Subcutaneous preadipocyte (primary cell): ENCODE results near the gene CNOT8. TPM values are rescaled to one million over a fixed set of nuclear protein-coding genes. Genes with fewer than 3 reads are reported as not detected.

Source experiments
- small RNA-seq: library from RNA; depleted of rRNA; stranded (forward); fragments of <200 nt; gene quantifications from one replicate; pipeline ENCODE3, GENCODE V24; 2012
- total RNA-seq: library from RNA; depleted of rRNA; stranded (reverse); fragments of >200 nt; gene quantifications from 2 replicates; pipeline ENCODE4 v1.2.3, GENCODE V29; 2012

Gene CNOT8
- total RNA-seq, result 30.1 and 34.4 TPM in 2 replicates

DNA sequence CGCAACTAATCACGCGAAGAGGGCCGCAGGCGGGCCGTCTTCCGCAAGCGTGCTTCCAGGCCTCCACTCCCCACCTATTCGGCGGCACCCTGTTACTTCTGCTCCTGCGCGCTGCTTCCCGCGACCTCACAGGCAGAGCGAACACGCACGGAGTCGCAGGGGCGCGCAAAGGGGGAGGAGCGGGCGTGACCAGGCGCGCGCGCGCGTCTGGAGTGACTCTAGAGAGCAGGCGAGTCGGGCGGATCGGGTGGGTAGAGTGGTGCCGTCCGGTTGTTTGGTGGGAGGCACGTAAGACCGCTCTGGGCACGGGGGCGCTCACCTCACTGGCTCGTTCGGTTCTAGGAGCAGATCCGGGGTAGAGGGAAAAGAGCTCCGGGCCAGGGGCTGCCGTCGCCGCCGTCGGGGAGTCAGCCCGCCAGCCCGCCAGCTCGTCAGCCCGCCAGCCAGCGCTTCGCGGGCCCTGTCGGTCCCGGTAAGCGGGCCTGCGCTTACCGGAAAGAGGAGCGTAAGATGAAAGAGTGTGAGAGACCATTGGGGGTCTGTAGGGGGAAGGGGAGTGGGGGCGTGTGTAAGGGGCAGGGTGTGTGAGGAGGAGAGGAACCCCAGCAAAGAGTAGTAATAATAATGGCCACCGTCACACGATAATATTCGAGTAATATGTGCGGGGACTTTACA is at the start of gene CNOT8:
TSS of gene CNOT8 (plus strand) at position 331 of the 675 bp plus-strand sequence. CDS start 4,652 bp downstream, outside the sequence.

DNA sequence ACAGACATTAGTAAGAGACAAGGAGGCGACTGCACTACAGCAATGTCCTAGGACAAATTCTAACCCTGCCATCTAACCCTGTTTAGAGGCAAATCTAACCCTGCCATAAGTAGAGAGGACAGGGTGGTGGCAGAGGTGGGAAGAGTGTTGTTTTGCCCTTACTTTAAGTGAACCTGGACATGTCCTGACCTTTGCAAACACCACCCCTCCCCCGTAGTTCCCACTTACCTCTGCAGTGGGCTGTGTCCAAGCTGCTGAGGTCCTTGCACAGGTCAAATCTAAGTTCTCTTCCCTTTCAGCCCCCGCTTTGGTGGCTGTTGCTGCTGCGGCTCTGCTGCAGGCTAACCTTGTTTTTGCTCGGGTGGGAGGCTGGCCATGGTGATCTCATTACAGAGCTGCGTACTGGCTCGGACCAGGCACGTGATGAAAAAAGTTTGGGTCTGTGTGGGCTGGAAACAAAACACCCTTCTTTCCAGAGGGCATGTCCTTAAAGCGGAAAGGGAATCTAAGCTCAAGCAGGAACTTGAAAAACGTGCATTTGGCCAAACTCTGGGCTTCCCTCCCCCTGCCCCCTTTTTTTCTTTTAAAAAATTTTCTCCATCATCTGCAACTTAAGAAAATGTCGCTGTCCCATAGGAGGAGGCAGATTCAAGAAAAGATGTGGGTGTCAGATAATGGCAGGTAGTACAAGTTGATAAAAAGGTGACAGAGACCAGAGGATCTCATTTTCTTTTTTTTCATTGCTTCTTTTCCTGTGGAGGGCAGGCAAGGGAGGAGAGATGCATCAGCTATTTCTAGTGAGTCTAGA is 8.0 kb upstream of the CNOT8 start, which contains the start of gene FAXDC2:
TSS of gene FAXDC2 (minus strand) at position 349 of the 808 bp plus-strand sequence. CDS start 12,425 bp downstream, outside the sequence.

Small RNAs within 50 kb of the gene (small RNA-seq; reads per million reads assigned to genes)
- gene MIR378H, result not detected

Other genes starting within 250 kb of the CNOT8 start
- 113 and 173 TPM in 2 replicates for gene LARP1, start 103.2 kb upstream of the CNOT8 start, total RNA-seq
- 3.1 and 7.3 TPM in 2 replicates for gene FAXDC2, start 8.0 kb upstream of the CNOT8 start, total RNA-seq
- gene GEMIN5, start 79.6 kb downstream of the CNOT8 start, total RNA-seq, result 18.7 and 33.8 TPM in 2 replicates
- 18.0 and 20.9 TPM in 2 replicates for gene MRPL22, start 82.4 kb downstream of the CNOT8 start, total RNA-seq
- gene KIF4B, start 155.1 kb downstream of the CNOT8 start, total RNA-seq, result under 0.01 TPM in 1 of 2 replicates, not detected in the other